ENCODE data around the gene ARL14EP.

The ARL14EP gene

GRCh38 chr11:30328681-30329080 lies 5.8 kb downstream of the ARL14EP start:
- no peak for DNase-seq (ENCODE audit: low read depth)

DNA sequence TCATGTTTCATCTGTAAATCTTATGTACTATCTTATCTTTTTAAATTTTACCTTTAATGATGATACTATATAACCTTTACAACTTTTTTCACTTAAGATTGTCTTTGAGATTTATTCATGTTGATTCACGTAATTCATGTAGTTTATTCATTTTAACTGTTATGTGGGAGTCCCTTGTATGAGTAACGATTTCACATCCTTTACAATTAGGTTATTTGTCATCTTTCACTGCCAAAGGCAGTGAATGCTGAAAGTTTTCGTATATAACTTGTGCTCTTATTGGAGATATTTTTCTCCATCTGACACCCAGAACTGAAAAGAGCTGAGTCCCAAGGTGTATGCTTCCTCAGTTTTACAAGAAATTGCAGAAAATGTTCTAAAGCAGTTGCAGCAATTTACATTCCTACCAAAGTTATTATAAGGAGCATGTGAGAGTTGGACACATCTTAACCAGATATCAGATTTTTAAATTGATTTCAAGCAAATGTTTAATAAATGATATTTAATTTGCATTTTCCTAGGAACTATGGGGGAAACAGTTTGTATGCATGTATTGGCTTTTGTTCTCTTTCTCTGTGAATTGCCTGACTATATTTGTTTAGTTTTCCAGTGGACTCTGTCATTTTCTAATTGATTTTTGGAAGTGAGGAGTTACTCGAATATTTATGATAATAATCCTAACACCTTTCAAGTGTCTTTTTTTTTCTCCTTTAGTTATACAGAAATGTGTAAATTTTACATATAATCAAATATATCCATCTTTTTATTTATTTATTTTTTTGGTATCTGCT lies 6.4 kb downstream of the ARL14EP start:
- no peak for DNase-seq (ENCODE audit: low read depth)

DNA sequence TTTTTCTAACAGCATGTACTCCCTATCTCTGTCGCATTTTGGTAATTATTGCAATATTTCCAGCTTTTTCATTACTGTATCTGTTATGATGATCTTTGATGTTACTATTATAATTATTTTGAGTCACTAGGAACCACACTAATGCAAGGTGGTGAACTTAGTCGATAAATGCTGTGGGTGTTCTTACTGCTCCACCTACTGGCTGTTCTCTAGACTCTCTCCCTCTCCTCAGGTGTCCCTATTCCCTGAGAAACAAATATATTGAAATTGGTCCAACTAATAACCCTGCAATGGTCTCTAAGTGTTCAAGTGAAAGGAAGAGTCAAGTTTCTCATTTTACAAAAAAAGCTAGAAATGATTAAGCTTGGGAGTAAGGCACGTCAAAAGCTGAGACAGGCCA lies 10.5 kb downstream of the ARL14EP start:
- no peak for DNase-seq (ENCODE audit: low read depth)

DNA sequence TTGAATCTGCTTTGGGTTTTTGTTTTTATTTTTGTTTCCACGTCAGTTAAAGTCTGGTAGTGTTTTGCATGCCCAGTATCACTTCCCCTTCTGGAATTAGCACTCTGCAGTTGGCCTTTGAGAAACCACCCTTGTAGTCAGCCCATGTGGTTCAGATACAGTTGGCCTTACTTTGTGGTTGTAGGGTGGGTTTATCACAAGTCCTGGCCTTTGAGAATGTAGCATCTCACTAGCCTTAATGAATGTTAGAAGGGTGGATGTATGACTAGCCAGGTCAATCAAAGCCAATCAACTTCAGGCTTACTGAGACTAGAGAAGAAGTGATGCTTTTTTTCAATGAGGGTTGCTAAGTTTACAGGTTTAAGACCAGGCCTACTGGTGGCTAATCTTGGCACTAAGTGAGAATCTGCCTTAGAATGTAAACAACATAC lies 19.8 kb downstream of the ARL14EP start:
- no peak for DNase-seq (ENCODE audit: low read depth)

- no peak for DNase-seq (ENCODE audit: low read depth)
These were observed 21.2 kb downstream of the ARL14EP start for GRCh38 chr11:30344085-30344484.

GRCh38 chr11:30345644-30346043 lies 22.7 kb downstream of the ARL14EP start:
- no peak for DNase-seq (ENCODE audit: low read depth)

GRCh38 chr11:30346068-30346688 lies 23.3 kb downstream of the ARL14EP start:
- no peak for DNase-seq (ENCODE audit: low read depth)

DNA sequence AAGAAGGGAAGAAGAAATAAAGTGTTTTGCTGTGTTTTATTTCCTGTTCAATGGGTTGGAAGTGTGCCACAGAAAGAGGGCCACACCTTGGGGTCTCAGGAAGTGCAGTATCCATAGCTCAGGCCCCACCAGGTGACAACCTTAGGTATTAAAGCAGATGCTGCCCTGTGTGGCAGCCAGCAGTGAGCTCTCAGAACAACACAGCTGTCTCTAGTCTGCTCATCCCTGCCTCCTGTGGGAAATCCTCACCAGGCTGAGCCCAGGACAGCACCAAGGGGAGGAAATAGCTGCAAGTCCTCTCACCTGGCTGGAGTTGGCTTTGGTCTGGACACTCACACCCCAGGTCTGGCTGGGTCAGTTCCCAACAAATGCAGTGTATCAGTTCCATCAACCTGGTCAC lies 25.1 kb downstream of the ARL14EP start:
- no peak for DNase-seq (ENCODE audit: low read depth)

DNA sequence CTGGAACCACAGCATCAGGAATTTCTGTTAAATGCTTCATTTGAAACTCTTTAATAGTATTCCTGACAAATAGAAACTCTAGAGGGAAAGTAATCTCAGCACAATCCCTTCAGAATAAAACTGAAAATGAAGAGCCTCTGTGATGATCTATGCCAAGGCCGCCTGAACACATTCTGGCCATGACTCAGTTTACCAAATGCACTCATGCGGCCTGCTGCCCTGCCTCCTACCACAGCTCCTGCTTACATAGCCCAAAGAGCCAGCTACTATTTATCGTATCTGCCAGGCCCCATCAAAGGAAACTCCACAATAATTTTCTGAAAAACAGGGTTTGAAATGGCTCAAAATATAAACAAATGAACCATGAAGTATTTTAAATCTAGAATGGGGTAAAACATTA lies 27.0 kb downstream of the ARL14EP start:
- no peak for DNase-seq (ENCODE audit: low read depth)

- no peak for DNase-seq (ENCODE audit: low read depth)
These were observed 27.5 kb downstream of the ARL14EP start for GRCh38 chr11:30350384-30350783.

DNA sequence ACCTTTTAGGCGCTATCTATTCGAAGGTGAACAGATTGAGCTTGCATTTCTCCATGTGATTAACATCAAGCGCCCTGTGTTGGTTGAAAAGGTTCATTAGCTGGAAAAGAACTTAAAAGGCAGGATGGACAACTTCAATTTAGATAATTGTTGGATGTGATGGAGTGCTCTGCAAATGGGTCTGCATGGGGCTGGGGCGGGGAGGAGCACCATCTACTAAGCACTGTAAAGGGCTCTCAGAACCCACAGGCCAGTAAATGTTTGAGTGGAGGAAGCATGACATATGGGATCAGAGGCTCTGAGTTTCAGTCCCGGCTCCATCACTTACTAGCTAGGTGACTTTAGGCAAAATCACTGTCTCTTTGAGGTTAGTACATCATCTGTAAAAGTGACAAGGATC lies 28.2 kb downstream of the ARL14EP start:
- DNase-seq (ENCODE audit: low read depth), result no peak

- no peak for DNase-seq (ENCODE audit: low read depth)
These were observed 33.5 kb downstream of the ARL14EP start for GRCh38 chr11:30356391-30356790.

DNA sequence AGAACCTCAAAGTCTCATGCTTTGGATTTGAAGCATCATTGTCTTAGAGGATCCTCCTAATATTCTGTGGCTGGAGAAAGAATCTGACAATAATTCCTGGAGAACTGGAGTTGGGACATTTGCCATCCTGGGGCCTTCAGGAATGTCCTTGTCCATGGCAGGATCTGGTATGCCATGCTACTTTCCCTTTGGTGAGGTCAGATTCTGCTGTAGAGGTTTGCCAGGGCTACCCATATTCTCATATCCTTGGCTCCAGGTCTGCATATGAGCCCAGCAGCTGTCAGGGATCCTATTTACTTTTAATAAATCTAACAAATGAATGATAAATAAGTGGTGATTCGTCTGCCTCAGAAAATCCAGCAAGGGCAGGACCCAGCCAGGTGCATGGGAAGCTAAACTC lies 35.0 kb downstream of the ARL14EP start:
- DNase-seq (ENCODE audit: low read depth), result no peak

DNA sequence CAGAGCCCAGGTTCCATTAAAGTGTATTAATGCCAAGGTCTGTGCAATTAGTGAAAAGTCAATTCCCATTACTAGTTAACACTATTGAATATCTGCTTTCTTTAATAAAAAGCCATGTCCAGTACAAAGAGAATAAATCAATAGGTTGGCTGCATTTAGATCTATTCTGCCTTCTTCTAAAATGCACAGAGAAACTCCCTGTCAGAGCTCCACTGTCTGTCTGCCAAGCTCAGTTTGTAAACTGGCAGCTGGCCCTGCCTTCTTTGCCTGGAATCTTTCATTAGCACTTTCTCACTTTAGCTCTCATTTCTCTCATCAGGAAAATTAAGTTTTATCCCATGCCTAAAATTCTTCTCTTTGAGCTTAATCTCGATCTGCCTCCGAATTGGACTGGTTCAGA lies 35.6 kb downstream of the ARL14EP start:
- DNase-seq (ENCODE audit: low read depth), result no peak

DNA sequence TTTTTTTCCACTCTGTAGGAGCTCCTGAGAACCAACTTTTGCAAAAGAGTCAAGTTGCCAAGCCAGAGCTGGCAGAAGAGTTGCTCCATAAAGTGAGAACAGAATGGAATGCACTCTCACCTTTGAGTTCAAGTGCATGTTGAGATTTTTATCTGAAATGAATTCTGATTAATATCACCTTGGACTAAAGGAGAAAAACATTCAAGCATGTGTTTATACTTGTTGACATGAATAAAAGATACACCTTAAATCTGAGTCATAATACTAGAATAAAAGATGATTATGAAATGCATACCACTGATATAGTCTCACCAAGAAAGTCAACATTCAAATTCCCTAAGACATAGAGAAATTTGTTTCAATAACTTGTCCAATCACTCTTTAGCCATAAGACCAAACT lies 37.8 kb downstream of the ARL14EP start:
- no peak for DNase-seq (ENCODE audit: low read depth)

GRCh38 chr11:30364139-30364836 lies 41.4 kb downstream of the ARL14EP start:
- DNase-seq (ENCODE audit: low read depth), result no peak

DNA sequence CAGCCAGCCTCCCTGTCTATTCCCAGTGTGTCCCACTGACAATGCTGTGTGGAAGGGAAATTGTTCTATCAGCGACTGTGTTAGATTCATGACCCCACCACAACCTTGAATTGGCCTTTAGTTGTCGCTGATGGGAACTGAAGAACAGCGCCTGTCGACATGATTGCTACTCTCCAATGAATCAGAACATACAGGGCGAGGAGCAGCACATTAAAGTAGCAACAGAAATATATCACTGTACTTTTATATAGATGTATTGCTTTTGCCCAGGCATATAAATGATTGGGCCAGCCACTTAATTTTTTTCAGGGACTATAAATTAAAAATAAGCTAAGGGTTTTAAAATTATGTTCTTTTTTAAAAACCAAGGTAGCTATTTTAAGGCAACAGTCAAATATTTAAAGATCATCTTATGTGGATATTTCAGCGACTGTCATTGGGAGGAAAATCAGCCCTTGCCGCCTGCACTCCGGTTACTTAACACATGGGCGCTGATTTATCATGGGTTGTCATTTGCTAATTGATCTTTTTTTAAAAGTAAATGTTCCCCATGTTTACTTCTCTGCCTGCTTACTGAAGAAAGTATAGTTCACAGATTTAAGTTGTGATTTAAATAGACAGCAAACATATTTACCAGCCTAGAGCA lies 42.1 kb downstream of the ARL14EP start:
- no peak for DNase-seq (ENCODE audit: low read depth)

GRCh38 chr11:30365793-30366517 lies 43.1 kb downstream of the ARL14EP start:
- DNase-seq (ENCODE audit: low read depth), result no peak

- no peak for DNase-seq (ENCODE audit: low read depth)
These were observed 45.5 kb downstream of the ARL14EP start for GRCh38 chr11:30368394-30368793.

DNA sequence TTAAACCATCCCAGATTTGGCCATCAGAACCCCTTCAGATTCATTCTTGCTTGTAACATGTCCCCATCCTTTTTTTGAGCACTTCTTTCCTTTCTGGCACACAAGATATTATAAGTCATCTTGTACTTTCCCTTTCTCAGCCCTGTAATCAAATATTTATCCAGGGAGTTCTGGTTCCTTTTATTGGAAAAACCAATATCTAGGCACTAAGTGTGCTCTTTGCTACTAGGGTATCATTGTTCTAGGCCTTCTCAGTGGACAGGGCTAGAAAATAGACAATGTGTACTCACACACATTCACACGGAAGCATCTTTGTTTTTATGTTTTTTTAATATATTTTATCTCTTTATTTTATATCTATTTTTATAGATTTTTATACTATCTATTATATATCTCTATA lies 47.3 kb downstream of the ARL14EP start:
- DNase-seq (ENCODE audit: low read depth), result no peak

DNA sequence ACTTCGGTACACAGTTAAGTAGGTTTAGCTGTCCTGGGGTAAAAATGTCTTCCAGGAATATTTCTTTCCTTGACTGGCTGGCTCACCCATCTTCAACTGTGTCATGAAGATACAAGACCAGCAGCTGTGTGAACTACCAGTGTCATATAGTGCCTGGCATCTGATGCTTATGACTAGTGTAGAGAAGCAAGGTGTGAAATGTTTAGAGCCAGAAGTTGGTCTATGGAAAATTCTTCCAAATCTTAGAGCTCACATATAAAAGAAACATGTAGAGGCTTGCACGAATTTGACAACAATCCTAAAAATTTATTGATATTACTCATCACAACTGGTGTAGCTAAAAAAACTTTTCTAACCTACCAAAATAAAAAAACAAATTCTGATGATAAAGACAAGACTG lies 54.4 kb downstream of the ARL14EP start:
- DNase-seq (ENCODE audit: low read depth), result no peak

DNA sequence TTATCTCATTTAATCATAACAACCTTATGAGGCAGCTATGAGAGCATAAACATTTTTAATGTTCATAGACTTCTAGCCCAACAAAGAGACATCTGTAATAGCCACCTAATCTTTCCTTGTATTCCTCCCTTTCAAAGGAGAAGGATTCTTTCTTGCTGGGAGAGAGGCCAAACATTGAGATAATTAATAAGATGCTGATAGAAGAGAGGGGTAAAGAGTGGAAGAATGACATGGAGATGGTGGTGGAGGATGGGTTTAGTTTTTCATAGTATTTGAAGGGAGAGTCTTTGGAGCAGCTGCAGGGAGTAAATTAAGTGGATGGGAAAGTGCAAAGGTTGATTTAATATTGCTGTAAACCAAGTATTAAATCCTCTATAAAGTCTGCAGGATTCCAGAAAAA lies 57.9 kb downstream of the ARL14EP start:
- DNase-seq (ENCODE audit: low read depth), result no peak

All from GM04503 (cell line).